A549 (cell line): ENCODE measurements around the gene UBE2O. TPM values are rescaled to one million over a fixed set of nuclear protein-coding genes. Genes with fewer than 3 reads are reported as not detected.

Source experiments
- ATAC-seq, 2 experiments: fragments of 200-7000 bp in 1 of 2; fragments of >200 bp in 1 of 2; cut with Nextera tagmentation in 1 of 2; cut with Tn5 transposase in 1 of 2; 3 replicates each; pipeline versions ENCODE4 v1.8.0 to v1.9.1; 2018 to 2020; ENCODE audit warnings: mild to moderate bottlenecking in 1 of 2, moderate library complexity in 1 of 2
- CTCF ChIA-PET: fragments of 300-600 bp; sonication (Branson Sonifier 250); formaldehyde crosslinking; extraction: SDS; loops from one replicate; lab custom pipeline; 2021; ENCODE audit warnings: antibody characterized with exemption, inconsistent platforms; lab: Yijun Ruan, JAX
- POLR2A ChIA-PET: fragments of 350-600 bp; formaldehyde crosslinking; extraction: SDS; loops from one replicate; lab custom pipeline; 2021; ENCODE audit warnings: antibody characterized with exemption, inconsistent platforms; lab: Yijun Ruan, JAX
- DNase-seq, 2 experiments: peaks; one replicate each; pipeline versions ENCODE4 v3.0.0 to v3.0.0-alpha.2; 2011 to 2016; ENCODE audit warnings: low read depth in 1 of 2, low spot score in 1 of 2
- FAIRE-seq: peaks from 2 replicates; lab custom pipeline; 2011; peaks lifted over from hg19 to GRCh38; lab: Jason Lieb, UNC
- H3K27ac ChIP-seq, 2 experiments: fragments of >200 bp; sonication (Bioruptor Twin); formaldehyde crosslinking; 3 replicates each; pipeline ENCODE4 v1.5.1; 2016 to 2017
- H3K4me1 ChIP-seq: fragments of >200 bp; sonication (Bioruptor Twin); formaldehyde crosslinking; 3 replicates; pipeline ENCODE4 v1.6.1; 2016
- H3K4me2 ChIP-seq: fragments of >200 bp; sonication (Bioruptor Twin); formaldehyde crosslinking; 3 replicates; pipeline ENCODE4 v1.6.1; 2016
- H3K4me3 ChIP-seq: fragments of >200 bp; sonication (Bioruptor Twin); formaldehyde crosslinking; 3 replicates; pipeline ENCODE4 v1.5.1; 2016
- H3K9me3 ChIP-seq: fragments of >200 bp; sonication (Bioruptor Twin); formaldehyde crosslinking; 3 replicates; pipeline ENCODE4 v1.6.1; 2016
- BCL3 ChIP-seq: fragments of >200 bp; sonication (Bioruptor Twin); formaldehyde crosslinking; IDR thresholded peaks from 3 replicates; pipeline ENCODE4 v1.6.1; 2016
- BHLHE40 ChIP-seq: IDR thresholded peaks from 2 replicates; pipeline ENCODE4 v1.6.1; 2012; ENCODE audit warnings: low read depth, low read length, inconsistent platforms
- CBX8 ChIP-seq: fragments of 200-600 bp; sonication (generic); IDR thresholded peaks from 2 replicates; pipeline ENCODE4 v1.6.1; 2016
- CHD2 ChIP-seq: fragments of 150-350 bp; IDR thresholded peaks from 2 replicates; pipeline ENCODE4 v1.6.1; 2014; ENCODE audit warnings: low read length; ENCODE audit not compliant: partially characterized antibody
- E2F6 ChIP-seq: IDR thresholded peaks from 2 replicates; pipeline ENCODE4 v1.6.1; 2012; ENCODE audit warnings: low read depth, borderline replicate concordance
- EHMT2 ChIP-seq: fragments of 200-600 bp; sonication (generic); IDR thresholded peaks from 2 replicates; pipeline ENCODE4 v1.6.1; 2016; ENCODE audit warnings: antibody characterized with exemption, low read depth, mild to moderate bottlenecking, moderate library complexity
- ELK1 ChIP-seq: fragments of 150-350 bp; IDR thresholded peaks from 2 replicates; pipeline ENCODE4 v1.6.1; 2014; ENCODE audit warnings: low read depth, mild to moderate bottlenecking, low read length
- EP300 ChIP-seq, 2 experiments: fragments of >200 bp; sonication (Bioruptor Twin); formaldehyde crosslinking; IDR thresholded peaks; 2 replicates in 1 of 2; 3 replicates in 1 of 2; pipeline ENCODE4 v1.6.1; 2016 to 2017
- FOSB ChIP-seq: fragments of 250-450 bp; sonication (Bioruptor Pico); IDR thresholded peaks from 2 replicates; pipeline ENCODE4 v1.5.0; 2020; ENCODE audit warnings: mild to moderate bottlenecking, moderate library complexity
- FOSL2 ChIP-seq, 2 experiments: fragments of 450-650 bp in 1 of 2; fragments of >200 bp in 1 of 2; sonication (Bioruptor Twin) in 1 of 2; formaldehyde crosslinking; IDR thresholded peaks; 2 replicates each; pipeline versions ENCODE4 v1.5.0 to v1.6.1; 2016 to 2020; ENCODE audit warnings: mild to moderate bottlenecking in 1 of 2, moderate library complexity in 1 of 2
- FOXS1 ChIP-seq: fragments of 250-450 bp; sonication (Bioruptor Pico); IDR thresholded peaks from 2 replicates; pipeline ENCODE4 v1.5.0; 2020; ENCODE audit warnings: mild to moderate bottlenecking, moderate library complexity
- HDAC2 ChIP-seq: fragments of 200-600 bp; sonication (generic); IDR thresholded peaks from 2 replicates; pipeline ENCODE4 v1.6.1; 2016
- HES2 ChIP-seq: fragments of >200 bp; sonication (Bioruptor Twin); formaldehyde crosslinking; IDR thresholded peaks from 2 replicates; pipeline ENCODE4 v1.6.1; 2016
- HOXA7 ChIP-seq: fragments of 250-450 bp; sonication (Bioruptor Pico); IDR thresholded peaks from 2 replicates; pipeline ENCODE4 v1.5.0; 2020; ENCODE audit warnings: mild to moderate bottlenecking, moderate library complexity
- HOXB5 ChIP-seq: fragments of 250-450 bp; sonication (Bioruptor Pico); IDR thresholded peaks from 2 replicates; pipeline ENCODE4 v1.5.0; 2020; ENCODE audit warnings: mild to moderate bottlenecking, moderate library complexity
- JUN ChIP-seq, 2 experiments: fragments of >200 bp; sonication (Bioruptor Twin); formaldehyde crosslinking; IDR thresholded peaks; 2 replicates in 1 of 2; 3 replicates in 1 of 2; pipeline ENCODE4 v1.6.1; 2016 to 2017
- JUNB ChIP-seq: fragments of >200 bp; sonication (Bioruptor Twin); formaldehyde crosslinking; IDR thresholded peaks from 2 replicates; pipeline ENCODE4 v1.6.1; 2016
- KDM1A ChIP-seq: fragments of 200-600 bp; sonication (generic); IDR thresholded peaks from 2 replicates; pipeline ENCODE4 v1.6.1; 2016; ENCODE audit warnings: low read depth, mild to moderate bottlenecking
- MAFK ChIP-seq: fragments of 450-650 bp; IDR thresholded peaks from 2 replicates; pipeline ENCODE4 v1.6.1; 2014; ENCODE audit not compliant: partially characterized antibody
- MAX ChIP-seq: IDR thresholded peaks from 2 replicates; pipeline ENCODE4 v1.6.1; 2012
- MAZ ChIP-seq: fragments of 150-350 bp; IDR thresholded peaks from 2 replicates; pipeline ENCODE4 v1.6.1; 2014; ENCODE audit warnings: antibody characterized with exemption, low read depth, low read length, borderline replicate concordance
- MYC ChIP-seq: IDR thresholded peaks from 2 replicates; pipeline ENCODE4 v1.6.1; 2012; ENCODE audit warnings: mild to moderate bottlenecking, inconsistent platforms, low read length, improper control_type of control experiment, borderline replicate concordance
- NFE2L2 ChIP-seq: fragments of 150-350 bp; conservative IDR thresholded peaks from 2 replicates; pipeline ENCODE4 v1.6.1; 2014; ENCODE audit warnings: low read length
- PBX3 ChIP-seq: IDR thresholded peaks from 2 replicates; pipeline ENCODE4 v1.6.1; 2012
- PHF8 ChIP-seq: fragments of 200-600 bp; sonication (generic); IDR thresholded peaks from 2 replicates; pipeline ENCODE4 v1.6.1; 2016; ENCODE audit warnings: low read depth, mild to moderate bottlenecking, antibody characterized with exemption, moderate library complexity, borderline replicate concordance
- POLR2A ChIP-seq: IDR thresholded peaks from 2 replicates; pipeline ENCODE4 v1.6.1; 2012; ENCODE audit warnings: mild to moderate bottlenecking, low read length
- POLR2AphosphoS2 ChIP-seq: conservative IDR thresholded peaks from 2 replicates; pipeline ENCODE4 v1.6.1; 2012; ENCODE audit warnings: low read length, improper control_type of control experiment, inconsistent platforms
- RCOR1 ChIP-seq: fragments of 150-350 bp; IDR thresholded peaks from 2 replicates; pipeline ENCODE4 v1.6.1; 2014; ENCODE audit warnings: antibody characterized with exemption, low read length, low read depth
- RFX5 ChIP-seq: fragments of 450-650 bp; IDR thresholded peaks from 2 replicates; pipeline ENCODE4 v1.7.1; 2014; ENCODE audit warnings: antibody characterized with exemption, mild to moderate bottlenecking, moderate library complexity
- RNF2 ChIP-seq: fragments of 200-600 bp; sonication (generic); IDR thresholded peaks from 2 replicates; pipeline ENCODE4 v1.6.1; 2016; ENCODE audit warnings: low read depth, mild to moderate bottlenecking, antibody characterized with exemption, moderate library complexity, borderline replicate concordance
- TFCP2L1 ChIP-seq: fragments of 250-450 bp; sonication (Bioruptor Pico); IDR thresholded peaks from 2 replicates; pipeline ENCODE4 v1.5.0; 2021; ENCODE audit warnings: mild to moderate bottlenecking
- TP53 ChIP-seq: fragments of 250-450 bp; sonication (Bioruptor Pico); IDR thresholded peaks from 2 replicates; pipeline ENCODE4 v1.5.0; 2021; ENCODE audit warnings: mild to moderate bottlenecking, moderate library complexity
- USF2 ChIP-seq: fragments of 450-650 bp; IDR thresholded peaks from 2 replicates; pipeline ENCODE4 v1.6.1; 2014; ENCODE audit warnings: antibody characterized with exemption
- ZFP36 ChIP-seq: fragments of 450-650 bp; IDR thresholded peaks from 2 replicates; pipeline ENCODE4 v1.6.1; 2014; ENCODE audit warnings: borderline replicate concordance; ENCODE audit not compliant: partially characterized antibody
- ZSCAN20 ChIP-seq: fragments of 250-450 bp; sonication (Bioruptor Pico); IDR thresholded peaks from 2 replicates; pipeline ENCODE4 v1.8.0; 2022; ENCODE audit warnings: mild to moderate bottlenecking, moderate library complexity
- WGBS: methylation state at CpG from one replicate; pipeline ENCODE4 v1.1.6; 2017; ENCODE audit errors: missing lambda C conversion rate; 5-methylcytosine and 5-hydroxymethylcytosine counted together
- polyA minus RNA-seq: library from RNA; depleted of rRNA, polyadenylated mRNA; stranded (reverse); fragments of >200 nt; gene quantifications from 2 replicates; pipeline ENCODE4 v1.2.3, GENCODE V29; 2011; rRNA and poly(A)+ RNA removed
- polyA plus RNA-seq, 4 experiments: library from polyadenylated mRNA; depleted of rRNA in 3 of 4; stranded (reverse); fragments of >200 nt; fragmentation: RNase III in 1 of 4; extraction: RNeasy Plus Mini Kit Qiagen cat#74134 plus additional on column Dnase treatment in 1 of 4; gene quantifications; 2 replicates in 3 of 4; 3 replicates in 1 of 4; pipeline ENCODE4 v1.2.3, GENCODE V29; 2011 to 2017

UBE2O gene
- polyA plus RNA-seq (2011; rRNA removed) (22.0 and 28.8 TPM in 2 replicates), polyA plus RNA-seq (2017; fragmentation: RNase III; extraction: RNeasy Plus Mini Kit Qiagen cat#74134 plus additional on column Dnase treatment) (24.5 to 25.9 TPM (median 25.7 TPM) in 3 replicates), polyA minus RNA-seq (68.8 and 81.3 TPM in 2 replicates)
- polyA plus RNA-seq (2012; cell fraction: cytosol; rRNA removed) = 21.4 and 22.1 TPM in 2 replicates
- 69.1 and 79.4 TPM in 2 replicates for polyA plus RNA-seq (2012; cell fraction: nucleus; rRNA removed)

GRCh38 chr17:76452660-76453430 lies at the start of gene UBE2O:
Gene UBE2O (minus strand): TSS chr17:76453152. CDS start chr17:76453141, 11 bp downstream.
- Histone ChIP-seq H3K4me1 (peaks cover 28% of the 10 kb centered on the region), H3K4me2 (peak within 1 kb of the TSS; percentile 88), H3K27ac (peak within 1 kb of the TSS; percentile 85 to 94), H3K4me3 (peak within 1 kb of the TSS; percentile 84), H3K9me3 (no peaks in the 10 kb centered on the region)
- peak; percentile 91 to 93 for ATAC-seq
- POLR2A ChIA-PET = interaction anchor here (1.2 kb wide), 1 partner anchor 36 kb away, joined by 3 read pairs; no protein-coding TSS in a partner anchor
- 2% methylated on average over 24 of the region's 101 CpGs for WGBS
- peak; percentile 94 to 96 for DNase-seq
- no peak for FAIRE-seq
- CTCF ChIA-PET = interaction anchor here (0.8 to 41.7 kb wide), 15 partner anchors 8 to 135 kb away, joined by 3 to 1994 read pairs (median 4); partner anchors contain the start of genes AANAT, PRPSAP1, RHBDF2 and SPHK1
- TF ChIP-seq BCL3 = peak; percentile 74; the same call in 1 of the 3 replicates
- TF ChIP-seq JUN (IDR thresholded peaks at IDR 0.05) = peak in 1 of 2 experiments; percentile 89; a peak in 2 of 5 replicates
- no peak for TF ChIP-seq HOXB5
- TF ChIP-seq RFX5 = peak; percentile 29; the same call in 1 of the 2 replicates
- TF ChIP-seq ELK1 = no peak
- TF ChIP-seq USF2 = no peak
- peak; percentile 99 for TF ChIP-seq RCOR1
- TF ChIP-seq FOSL2 (IDR thresholded peaks at IDR 0.05) = no peak
- TF ChIP-seq FOSL2 (CRISPR knock-in tag; IDR thresholded peaks at IDR 0.05) = no peak
- no peak; the same call in 1 of the 2 replicates for TF ChIP-seq NFE2L2
- TF ChIP-seq BHLHE40 = no peak
- no peak for TF ChIP-seq JUNB
- TF ChIP-seq KDM1A = no peak; the same call in none of the 2 replicates
- TF ChIP-seq ZSCAN20 (CRISPR knock-in tag) = no peak
- TF ChIP-seq MAX = peak; percentile 6; the same call in 1 of the 2 replicates
- TF ChIP-seq EP300 (IDR thresholded peaks at IDR 0.05) = no peak
- no peak for TF ChIP-seq FOXS1 (CRISPR knock-in tag)
- no peak for TF ChIP-seq FOSB (CRISPR knock-in tag)
- no peak for TF ChIP-seq RNF2
- no peak for TF ChIP-seq POLR2AphosphoS2
- TF ChIP-seq EHMT2 = no peak
- TF ChIP-seq PBX3 = 0 out of 2 replicates have a peak, but pooled peaks have one; percentile 9
- TF ChIP-seq E2F6 = peak; percentile 39; the same call in 1 of the 2 replicates
- TF ChIP-seq MAZ = 0 out of 2 replicates have a peak, but pooled peaks have one; percentile 70
- peak; percentile 87; the same call in 1 of the 2 replicates for TF ChIP-seq PHF8
- TF ChIP-seq HES2 = no peak
- TF ChIP-seq CHD2 = no peak
- TF ChIP-seq CBX8 = no peak
- TF ChIP-seq MYC = no peak
- TF ChIP-seq POLR2A = peak; percentile 56
- TF ChIP-seq ZFP36 = no peak
- no peak for TF ChIP-seq MAFK
- TF ChIP-seq TFCP2L1 (CRISPR knock-in tag) = no peak
- no peak; the same call in none of the 2 replicates for TF ChIP-seq HDAC2
- 0 out of 2 replicates have a peak, but pooled peaks have one; percentile 21 for TF ChIP-seq TP53 (CRISPR knock-in tag)
- TF ChIP-seq HOXA7 = no peak
